Measurements from ENCODE around the gene LIME1.

LIME1 gene

DNA sequence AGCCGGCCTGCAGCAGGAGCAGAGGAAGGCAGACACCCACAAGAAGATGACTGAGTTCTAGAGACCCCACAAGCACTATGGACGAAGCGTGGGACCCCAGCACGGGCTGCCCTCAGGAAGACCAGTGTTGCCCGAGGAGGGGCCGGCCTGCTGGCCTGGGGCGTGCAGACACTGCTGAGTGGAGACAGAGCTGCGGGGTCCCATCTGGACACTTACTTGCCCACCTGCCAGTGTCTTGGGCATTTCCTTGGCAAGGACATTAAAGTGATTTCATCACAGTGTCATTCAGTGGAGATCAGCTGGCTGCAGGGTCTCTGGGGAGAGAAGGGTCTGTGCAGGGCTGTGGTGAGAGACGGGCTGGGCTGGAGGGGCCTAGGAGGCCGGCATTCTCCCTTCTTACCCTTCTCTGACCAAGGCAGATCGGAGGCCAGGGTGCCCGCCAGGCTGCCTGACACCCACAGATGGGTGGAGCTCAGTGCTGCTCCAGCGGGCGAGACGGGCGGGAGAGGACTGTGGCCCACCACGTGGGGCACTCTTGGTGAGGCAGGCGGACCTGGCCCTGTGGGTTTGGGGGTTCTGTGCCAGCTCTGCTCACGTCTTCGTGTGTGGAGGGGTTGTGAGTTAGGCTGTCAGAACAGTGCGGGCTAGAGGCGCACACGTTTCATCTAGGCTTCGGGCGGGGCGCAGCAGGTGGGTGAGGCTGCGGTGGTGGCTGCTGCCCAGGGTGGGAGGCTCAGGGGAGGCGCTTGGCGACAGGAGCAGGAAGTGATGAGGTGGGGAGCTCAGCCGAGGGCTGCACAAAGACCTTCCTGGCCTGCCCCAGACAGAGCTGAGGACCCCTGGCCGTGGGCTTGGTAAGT lies at the start of gene LIME1:
Gene LIME1, plus strand, starts transcription at position 806 of the 860 bp plus-strand sequence. CDS start 886 bp downstream, outside the sequence.
- H3K36me3 Mint-ChIP-seq: peaks cover 4% of the 10 kb centered on the region
- H3K4me1 Mint-ChIP-seq: peaks cover 27% of the 10 kb centered on the region
- H3K9me3 Mint-ChIP-seq: no peaks in the 10 kb centered on the region
- H3K4me3 Mint-ChIP-seq: peak within 1 kb of the TSS; percentile 81
- H3K27me3 Mint-ChIP-seq: no peaks in the 10 kb centered on the region
- peak within 1 kb of the TSS; percentile 23 for H3K27ac Mint-ChIP-seq

- no peak overlapping the region for H3K4me3 Mint-ChIP-seq
- H3K27me3 Mint-ChIP-seq: no peaks in the 10 kb centered on the region
- no peaks in the 10 kb centered on the region for H3K36me3 Mint-ChIP-seq
- peaks cover 8% of the 10 kb centered on the region for H3K4me1 Mint-ChIP-seq
- H3K9me3 Mint-ChIP-seq: no peaks in the 10 kb centered on the region
- no peak overlapping the region for H3K27ac Mint-ChIP-seq
Measured at GRCh38 chr20:63687419-63688178, 48.9 kb upstream of the LIME1 start.

- Mint-ChIP-seq H3K36me3 (no peaks in the 10 kb centered on the region), H3K27ac (no peak overlapping the region), H3K4me1 (peaks cover 8% of the 10 kb centered on the region), H3K4me3 (no peak overlapping the region), H3K27me3 (no peaks in the 10 kb centered on the region), H3K9me3 (no peaks in the 10 kb centered on the region)
Measured at GRCh38 chr20:63688228-63689045, 48.0 kb upstream of the LIME1 start.

DNA sequence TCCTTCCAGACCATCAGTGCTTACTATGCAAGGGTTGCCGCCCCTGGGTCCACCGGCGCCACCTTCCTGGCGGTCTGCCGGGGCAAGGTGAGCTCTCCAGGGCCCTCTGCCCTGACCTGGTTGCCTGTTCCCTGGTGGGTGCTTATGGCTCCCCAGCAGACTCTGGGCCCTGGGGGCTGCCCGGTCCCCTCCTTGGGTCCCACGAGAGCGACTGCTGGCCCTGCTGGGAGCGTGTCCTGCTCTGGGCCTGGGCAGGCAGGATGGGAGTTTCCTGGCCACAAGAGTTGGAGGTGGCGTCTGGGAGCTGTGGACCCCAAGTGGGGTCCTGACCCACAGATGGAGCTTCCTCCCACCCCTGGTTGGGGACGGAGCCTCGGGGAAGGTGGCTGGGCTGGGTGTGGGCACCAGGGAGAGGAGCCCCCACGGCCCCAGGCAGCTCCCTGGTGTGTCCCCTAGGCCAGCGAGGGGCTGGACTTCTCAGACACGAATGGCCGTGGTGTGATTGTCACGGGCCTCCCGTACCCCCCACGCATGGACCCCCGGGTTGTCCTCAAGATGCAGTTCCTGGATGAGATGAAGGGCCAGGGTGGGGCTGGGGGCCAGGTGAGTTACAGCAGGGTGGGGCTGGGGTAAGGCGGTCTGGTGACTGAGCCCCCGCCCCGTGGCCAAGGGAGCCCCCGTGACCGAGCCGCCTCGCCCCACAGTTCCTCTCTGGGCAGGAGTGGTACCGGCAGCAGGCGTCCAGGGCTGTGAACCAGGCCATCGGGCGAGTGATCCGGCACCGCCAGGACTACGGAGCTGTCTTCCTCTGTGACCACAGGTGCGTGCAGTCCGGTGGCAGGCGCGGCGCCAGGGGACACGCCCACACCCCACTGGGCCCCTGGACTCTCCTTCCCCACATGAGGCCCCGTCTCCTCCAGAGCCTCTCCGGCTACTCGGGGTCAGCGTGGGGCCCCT lies 47.1 kb upstream of the LIME1 start:
- Mint-ChIP-seq H3K4me1 (peaks cover 5% of the 10 kb centered on the region), H3K4me3 (no peak overlapping the region), H3K27ac (no peak overlapping the region), H3K27me3 (no peaks in the 10 kb centered on the region), H3K36me3 (no peaks in the 10 kb centered on the region), H3K9me3 (no peaks in the 10 kb centered on the region)

DNA sequence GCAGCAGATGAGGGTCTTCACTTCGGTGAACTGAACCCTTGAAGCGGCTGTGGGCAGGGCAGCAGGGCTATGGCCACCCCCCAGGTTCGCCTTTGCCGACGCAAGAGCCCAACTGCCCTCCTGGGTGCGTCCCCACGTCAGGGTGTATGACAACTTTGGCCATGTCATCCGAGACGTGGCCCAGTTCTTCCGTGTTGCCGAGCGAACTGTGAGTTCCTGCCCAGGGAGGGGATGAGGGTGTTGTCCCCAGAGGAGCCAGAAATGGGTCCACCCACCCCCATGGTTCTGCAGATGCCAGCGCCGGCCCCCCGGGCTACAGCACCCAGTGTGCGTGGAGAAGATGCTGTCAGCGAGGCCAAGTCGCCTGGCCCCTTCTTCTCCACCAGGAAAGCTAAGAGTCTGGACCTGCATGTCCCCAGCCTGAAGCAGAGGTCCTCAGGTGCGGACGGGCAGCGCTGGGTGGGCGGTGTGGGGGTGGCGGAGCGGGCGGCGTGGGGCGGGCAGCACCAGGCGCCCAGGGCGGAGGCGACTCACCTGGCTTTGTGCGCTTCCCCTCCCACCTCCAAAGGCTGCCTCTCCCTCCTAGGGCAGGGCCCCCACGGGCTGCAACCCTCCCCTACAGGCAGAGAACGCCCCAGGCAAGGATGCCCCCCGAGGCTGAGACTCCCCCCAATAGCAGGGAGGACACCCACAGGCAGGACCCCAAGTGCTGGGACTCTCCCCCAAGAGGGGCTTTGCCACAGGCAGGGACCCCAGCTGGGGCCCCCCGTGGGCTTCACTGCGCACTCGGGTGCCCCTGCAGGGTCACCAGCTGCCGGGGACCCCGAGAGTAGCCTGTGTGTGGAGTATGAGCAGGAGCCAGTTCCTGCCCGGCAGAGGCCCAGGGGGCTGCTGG lies 46.2 kb upstream of the LIME1 start:
- H3K4me3 Mint-ChIP-seq: no peak overlapping the region
- H3K4me1 Mint-ChIP-seq: peaks cover 5% of the 10 kb centered on the region
- H3K36me3 Mint-ChIP-seq: no peaks in the 10 kb centered on the region
- no peak overlapping the region for H3K27ac Mint-ChIP-seq
- no peaks in the 10 kb centered on the region for H3K27me3 Mint-ChIP-seq
- no peaks in the 10 kb centered on the region for H3K9me3 Mint-ChIP-seq

DNA sequence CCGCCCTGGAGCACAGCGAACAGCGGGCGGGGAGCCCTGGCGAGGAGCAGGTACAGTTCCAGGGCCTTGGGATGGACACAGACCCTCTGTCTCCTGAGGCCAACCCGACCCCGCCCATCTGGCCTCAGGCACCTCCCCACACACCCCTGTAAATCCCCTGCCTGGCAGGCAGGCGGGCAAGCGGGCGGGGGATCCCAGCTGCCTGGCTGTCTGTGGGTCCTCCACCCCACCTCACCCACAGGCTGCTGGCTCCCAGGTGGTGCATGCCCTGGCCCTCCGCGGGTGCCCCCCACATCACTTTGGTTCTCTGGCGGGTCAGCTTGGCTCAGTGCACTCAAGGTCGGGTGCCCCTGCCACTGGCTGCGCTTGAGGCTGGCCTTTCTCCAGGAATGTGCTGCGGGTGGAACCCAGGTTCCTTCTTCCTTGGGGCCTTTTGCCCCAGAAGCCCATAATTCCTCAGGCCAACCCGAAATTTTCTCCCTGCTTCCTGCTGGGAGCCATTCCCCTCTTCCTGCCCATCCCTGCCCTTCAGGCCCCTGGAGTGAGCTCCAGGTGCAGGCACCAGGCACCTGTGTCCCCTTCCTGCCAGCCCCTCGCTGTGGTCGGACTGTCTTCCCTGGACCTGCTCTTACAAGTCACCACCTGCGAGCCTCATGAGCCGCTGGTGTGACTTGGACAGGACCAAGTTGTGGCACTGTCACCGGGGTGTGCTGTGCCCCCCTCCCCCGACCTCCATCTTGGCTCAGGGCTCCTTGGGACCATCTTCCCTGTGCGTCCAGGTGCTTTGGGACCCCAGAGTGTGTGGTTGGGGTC lies 45.4 kb upstream of the LIME1 start:
- Mint-ChIP-seq H3K27me3 (no peaks in the 10 kb centered on the region), H3K36me3 (no peaks in the 10 kb centered on the region), H3K4me1 (peaks cover 10% of the 10 kb centered on the region), H3K4me3 (no peak overlapping the region), H3K9me3 (no peaks in the 10 kb centered on the region), H3K27ac (peak overlapping the region; percentile 55)

GRCh38 chr20:63691711-63692435 lies 44.6 kb upstream of the LIME1 start:
- Mint-ChIP-seq H3K36me3 (no peaks in the 10 kb centered on the region), H3K27me3 (no peaks in the 10 kb centered on the region), H3K27ac (peak overlapping the region; percentile 55), H3K9me3 (no peaks in the 10 kb centered on the region), H3K4me1 (peaks cover 9% of the 10 kb centered on the region), H3K4me3 (no peak overlapping the region)

GRCh38 chr20:63692436-63693082 lies 43.9 kb upstream of the LIME1 start:
- Mint-ChIP-seq H3K36me3 (no peaks in the 10 kb centered on the region), H3K27me3 (no peaks in the 10 kb centered on the region), H3K9me3 (no peaks in the 10 kb centered on the region), H3K4me3 (no peak overlapping the region), H3K4me1 (peaks cover 7% of the 10 kb centered on the region), H3K27ac (peak overlapping the region; percentile 55)

GRCh38 chr20:63693083-63693732 lies 43.3 kb upstream of the LIME1 start:
- no peaks in the 10 kb centered on the region for H3K9me3 Mint-ChIP-seq
- no peak overlapping the region for H3K4me3 Mint-ChIP-seq
- no peaks in the 10 kb centered on the region for H3K36me3 Mint-ChIP-seq
- peaks cover 7% of the 10 kb centered on the region for H3K4me1 Mint-ChIP-seq
- no peak overlapping the region for H3K27ac Mint-ChIP-seq
- no peaks in the 10 kb centered on the region for H3K27me3 Mint-ChIP-seq

GRCh38 chr20:63693733-63694583 lies 42.5 kb upstream of the LIME1 start:
- peaks cover 7% of the 10 kb centered on the region for H3K4me1 Mint-ChIP-seq
- H3K27me3 Mint-ChIP-seq: no peaks in the 10 kb centered on the region
- H3K36me3 Mint-ChIP-seq: no peaks in the 10 kb centered on the region
- no peaks in the 10 kb centered on the region for H3K9me3 Mint-ChIP-seq
- peak overlapping the region; percentile 30 for H3K27ac Mint-ChIP-seq
- no peak overlapping the region for H3K4me3 Mint-ChIP-seq

Measured in activated naive CD4-positive, alpha-beta T cell treated with anti-CD3 and anti-CD28 coated beads, Interleukin-2, amount 50 U/mL, for 24 hours (primary cell).